IMR-90 (cell line): Measurements from ENCODE around the gene AICDA.
"Not testable (repeated sequence)": the region's sequence is repeated elsewhere in the genome, so short reads cannot be mapped to it uniquely, and the experiment has no call there.

Source experiments
- RAD21 ChIP-seq: IDR thresholded peaks from 2 replicates; pipeline ENCODE4 v1.6.1; 2012; ENCODE audit warnings: low read length, improper control_type of control experiment
- TF ChIP-seq, protein P1 (sequence below): conservative IDR thresholded peaks from 2 replicates; pipeline ENCODE4 v1.5.1; 2012; ENCODE audit warnings: mild to moderate bottlenecking, low read depth, low read length, improper control_type of control experiment

DNA sequence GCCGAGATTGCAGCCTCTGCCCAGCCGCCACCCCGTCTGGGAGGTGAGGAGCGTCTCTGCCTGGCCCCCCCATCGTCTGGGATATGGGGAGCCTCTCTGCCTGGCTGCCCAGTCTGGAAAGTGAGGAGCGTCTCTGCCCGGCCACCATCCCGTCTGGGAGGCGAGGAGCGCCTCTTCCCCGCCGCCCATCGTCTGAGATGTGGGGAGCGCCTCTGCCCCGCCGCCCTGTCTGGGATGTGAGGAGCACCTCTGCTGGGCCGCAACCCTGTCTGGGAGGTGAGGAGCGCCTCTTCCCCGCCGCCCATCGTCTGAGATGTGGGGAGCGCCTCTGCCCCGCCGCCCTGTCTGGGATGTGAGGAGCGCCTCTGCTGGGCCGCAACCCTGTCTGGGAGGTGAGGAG is 12.1 kb upstream of the AICDA start:
- TF ChIP-seq, protein P1, sequence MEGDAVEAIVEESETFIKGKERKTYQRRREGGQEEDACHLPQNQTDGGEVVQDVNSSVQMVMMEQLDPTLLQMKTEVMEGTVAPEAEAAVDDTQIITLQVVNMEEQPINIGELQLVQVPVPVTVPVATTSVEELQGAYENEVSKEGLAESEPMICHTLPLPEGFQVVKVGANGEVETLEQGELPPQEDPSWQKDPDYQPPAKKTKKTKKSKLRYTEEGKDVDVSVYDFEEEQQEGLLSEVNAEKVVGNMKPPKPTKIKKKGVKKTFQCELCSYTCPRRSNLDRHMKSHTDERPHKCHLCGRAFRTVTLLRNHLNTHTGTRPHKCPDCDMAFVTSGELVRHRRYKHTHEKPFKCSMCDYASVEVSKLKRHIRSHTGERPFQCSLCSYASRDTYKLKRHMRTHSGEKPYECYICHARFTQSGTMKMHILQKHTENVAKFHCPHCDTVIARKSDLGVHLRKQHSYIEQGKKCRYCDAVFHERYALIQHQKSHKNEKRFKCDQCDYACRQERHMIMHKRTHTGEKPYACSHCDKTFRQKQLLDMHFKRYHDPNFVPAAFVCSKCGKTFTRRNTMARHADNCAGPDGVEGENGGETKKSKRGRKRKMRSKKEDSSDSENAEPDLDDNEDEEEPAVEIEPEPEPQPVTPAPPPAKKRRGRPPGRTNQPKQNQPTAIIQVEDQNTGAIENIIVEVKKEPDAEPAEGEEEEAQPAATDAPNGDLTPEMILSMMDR: not testable (repeated sequence)
- not testable (repeated sequence) for TF ChIP-seq RAD21
